VCaP (cell line): ENCODE data around the gene SEM1.
"Not testable (repeated sequence)": the region's sequence is repeated elsewhere in the genome, so short reads cannot be mapped to it uniquely, and the experiment has no call there.

Experiments
- H3K27ac ChIP-seq: fragments of 450-650 bp; 2 replicates; pipeline ENCODE4 v1.5.1; 2017
- TF ChIP-seq, protein P1 (sequence below): fragments of 450-650 bp; conservative IDR thresholded peaks from 2 replicates; pipeline ENCODE4 v1.5.1; 2017; ENCODE audit warnings: mild to moderate bottlenecking, moderate library complexity

SEM1 gene

DNA sequence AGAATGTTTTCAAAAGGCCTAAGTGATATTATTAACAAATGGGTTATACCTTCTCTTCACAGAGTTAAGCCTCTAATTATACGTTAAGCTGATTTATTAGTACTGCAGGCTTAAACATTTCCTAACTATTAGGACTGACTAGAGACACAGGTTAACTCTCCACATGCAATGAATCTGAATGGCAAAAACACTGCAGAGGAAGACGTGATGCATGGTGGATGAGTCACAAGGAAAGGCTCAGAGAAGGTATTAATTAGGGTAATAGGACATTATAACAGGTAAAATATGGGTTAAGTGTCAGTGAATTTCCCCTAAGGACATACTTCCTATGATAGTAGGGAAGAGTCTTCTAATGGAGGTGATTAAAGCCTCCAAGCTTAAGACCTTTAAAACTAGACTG lies 24.7 kb upstream of the SEM1 start:
- TF ChIP-seq, protein P1, sequence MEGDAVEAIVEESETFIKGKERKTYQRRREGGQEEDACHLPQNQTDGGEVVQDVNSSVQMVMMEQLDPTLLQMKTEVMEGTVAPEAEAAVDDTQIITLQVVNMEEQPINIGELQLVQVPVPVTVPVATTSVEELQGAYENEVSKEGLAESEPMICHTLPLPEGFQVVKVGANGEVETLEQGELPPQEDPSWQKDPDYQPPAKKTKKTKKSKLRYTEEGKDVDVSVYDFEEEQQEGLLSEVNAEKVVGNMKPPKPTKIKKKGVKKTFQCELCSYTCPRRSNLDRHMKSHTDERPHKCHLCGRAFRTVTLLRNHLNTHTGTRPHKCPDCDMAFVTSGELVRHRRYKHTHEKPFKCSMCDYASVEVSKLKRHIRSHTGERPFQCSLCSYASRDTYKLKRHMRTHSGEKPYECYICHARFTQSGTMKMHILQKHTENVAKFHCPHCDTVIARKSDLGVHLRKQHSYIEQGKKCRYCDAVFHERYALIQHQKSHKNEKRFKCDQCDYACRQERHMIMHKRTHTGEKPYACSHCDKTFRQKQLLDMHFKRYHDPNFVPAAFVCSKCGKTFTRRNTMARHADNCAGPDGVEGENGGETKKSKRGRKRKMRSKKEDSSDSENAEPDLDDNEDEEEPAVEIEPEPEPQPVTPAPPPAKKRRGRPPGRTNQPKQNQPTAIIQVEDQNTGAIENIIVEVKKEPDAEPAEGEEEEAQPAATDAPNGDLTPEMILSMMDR = no peak
- no peak overlapping the region for H3K27ac ChIP-seq

DNA sequence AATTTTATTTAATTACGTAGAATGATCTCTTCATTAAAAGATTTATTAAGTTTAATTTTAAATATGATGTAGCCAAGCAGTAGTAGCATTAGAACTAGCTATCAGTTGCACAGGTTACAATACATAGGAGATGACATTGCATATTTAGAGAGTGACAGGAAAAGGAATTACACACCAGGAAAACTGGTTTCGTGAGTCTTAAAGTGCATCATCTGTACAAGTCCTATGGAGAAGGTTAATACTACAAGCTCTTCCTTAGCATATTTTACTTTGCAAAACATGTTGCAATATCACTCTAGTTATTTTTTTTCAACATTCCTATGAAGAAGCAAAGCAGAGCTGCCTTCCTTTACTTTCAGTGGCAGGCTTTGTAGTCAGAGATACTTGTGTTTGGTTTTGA lies 20.2 kb upstream of the SEM1 start:
- TF ChIP-seq, protein P1 = no peak
- H3K27ac ChIP-seq = no peak overlapping the region; the same call in 1 of the 2 replicates

DNA sequence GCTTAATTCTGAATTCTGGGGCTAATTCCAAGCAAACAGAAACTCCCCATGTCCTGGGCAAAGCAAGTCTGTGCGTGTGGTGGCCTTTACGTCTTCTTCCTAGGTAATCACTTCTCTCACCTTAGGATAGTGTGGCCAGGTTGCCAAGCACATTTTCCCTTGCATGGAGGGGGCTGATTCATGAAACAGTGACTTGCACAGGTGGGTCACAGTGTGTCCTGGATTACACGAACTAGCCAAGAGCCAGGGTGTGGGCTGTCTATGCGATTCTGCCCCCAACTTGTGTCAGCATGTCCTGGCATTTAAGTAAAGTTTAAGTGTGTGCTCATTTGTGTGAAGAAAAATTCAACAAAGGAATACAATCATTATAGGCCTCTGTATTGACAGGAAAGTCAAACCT lies 18.5 kb upstream of the SEM1 start:
- no peak overlapping the region for H3K27ac ChIP-seq
- TF ChIP-seq, protein P1 = no peak

DNA sequence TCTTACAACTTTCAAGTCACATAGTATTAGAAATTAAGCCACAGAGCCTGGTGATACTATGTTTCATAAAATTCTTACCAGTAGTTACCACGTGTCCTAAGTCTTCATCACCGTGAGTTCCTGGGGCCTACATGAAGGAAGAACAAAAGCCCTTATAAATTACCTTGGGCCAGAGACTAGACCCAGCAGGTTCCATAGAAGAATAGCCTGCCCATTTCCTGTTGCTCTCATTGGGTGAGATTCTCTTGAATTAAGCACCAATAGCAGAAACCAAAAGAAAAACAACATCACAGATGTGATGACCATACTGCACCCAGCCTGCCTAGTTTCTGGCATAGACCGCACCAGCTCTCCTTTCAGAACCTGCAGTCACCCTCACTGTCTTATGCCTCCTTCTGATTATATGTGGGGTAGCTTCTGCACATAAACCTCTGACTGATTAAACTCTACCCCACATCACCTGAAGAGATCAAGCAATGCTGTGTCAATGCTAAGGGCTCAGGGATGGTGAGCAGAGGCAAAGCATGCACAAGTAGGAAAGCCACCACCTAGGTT lies 18.0 kb upstream of the SEM1 start:
- no peak overlapping the region for H3K27ac ChIP-seq
- TF ChIP-seq, protein P1 = no peak

DNA sequence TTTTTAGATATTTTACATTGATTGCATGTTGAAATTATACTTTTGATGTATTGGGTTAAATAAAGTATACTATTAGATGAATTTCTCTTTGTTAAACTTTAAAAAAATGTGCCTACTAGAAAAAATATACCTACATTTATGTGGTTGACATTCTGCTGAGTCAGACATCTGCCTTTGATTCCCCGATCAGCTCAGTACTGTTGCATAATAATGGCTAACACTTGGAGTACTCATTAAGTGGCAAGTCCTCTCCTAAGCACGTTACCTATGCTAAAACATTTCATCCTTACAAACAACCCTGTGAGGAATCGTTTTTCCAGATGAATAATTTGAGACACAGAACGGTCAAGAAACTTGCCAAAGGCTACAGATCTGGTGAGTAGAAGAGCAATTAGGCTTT lies 14.0 kb upstream of the SEM1 start:
- no peak overlapping the region for H3K27ac ChIP-seq
- TF ChIP-seq, protein P1 = no peak

DNA sequence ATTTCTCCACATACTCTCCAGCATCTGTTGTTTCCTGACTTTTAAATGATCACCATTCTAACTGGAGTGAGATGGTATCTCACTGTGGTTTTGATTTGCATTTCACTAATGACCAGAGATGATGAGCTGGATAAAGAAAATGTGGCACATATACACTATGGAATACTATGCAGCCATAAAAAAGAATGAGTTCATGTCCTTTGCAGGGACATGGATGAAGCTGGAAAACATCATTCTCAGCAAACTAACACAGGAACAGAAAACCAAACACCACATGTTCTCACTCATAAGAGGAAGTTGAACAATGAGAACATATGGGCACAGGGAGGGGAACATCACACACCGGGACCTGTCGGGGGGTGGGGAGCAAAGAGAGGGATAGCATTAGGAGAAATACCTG lies 13.3 kb upstream of the SEM1 start:
- not testable (repeated sequence) for H3K27ac ChIP-seq

DNA sequence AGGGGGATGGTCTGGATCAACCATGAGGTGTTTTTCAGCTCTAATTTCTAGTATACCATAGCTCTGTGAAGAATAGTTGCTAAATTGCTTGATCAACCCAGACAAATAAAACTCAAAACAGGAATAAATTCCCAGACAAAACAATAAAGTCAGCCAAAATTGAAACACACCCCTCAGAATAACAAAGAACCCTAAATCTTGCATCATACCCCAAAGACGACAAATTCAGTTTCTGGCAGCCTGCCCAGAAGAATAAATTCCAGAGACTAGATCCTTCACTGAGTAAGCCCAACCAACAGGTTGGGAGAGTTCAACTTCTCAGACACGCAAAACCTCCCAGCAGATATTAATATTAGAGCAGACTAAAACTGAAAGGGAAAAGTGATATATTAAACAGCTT lies 11.2 kb upstream of the SEM1 start:
- no peak overlapping the region for H3K27ac ChIP-seq
- TF ChIP-seq, protein P1 = no peak

DNA sequence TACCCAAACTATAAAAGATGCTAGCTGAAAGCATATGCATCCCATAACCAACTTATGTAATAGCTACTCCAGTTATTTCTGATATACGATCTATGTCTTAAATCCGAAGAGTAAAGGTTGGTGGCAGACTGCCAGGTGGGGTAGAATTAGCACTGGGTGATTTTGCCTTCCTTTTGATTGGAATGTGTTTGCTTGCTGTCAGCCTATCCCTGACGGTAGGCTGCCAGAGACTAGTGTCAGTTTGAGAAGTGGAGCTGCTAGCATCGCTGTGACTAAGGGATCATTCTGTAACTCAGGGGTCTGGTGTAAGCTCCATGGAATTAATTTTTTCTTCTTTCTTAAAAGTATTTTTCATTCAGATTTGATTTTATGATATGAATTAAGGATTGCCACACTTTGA lies 9.5 kb upstream of the SEM1 start:
- TF ChIP-seq, protein P1 = no peak
- no peak overlapping the region for H3K27ac ChIP-seq
